Measurements from ENCODE around the gene SIM2.

Gene SIM2

GRCh38 chr21:36709868-36710728, 11.2 kb downstream of the SIM2 start:
- no peak for TF ChIP-seq FOXP2 (optimal IDR thresholded peaks at IDR 0.05; ENCODE audit: borderline replicate concordance, extremely low read depth, extremely low read length, insufficient read depth)
- no peak for TF ChIP-seq REST (IDR thresholded peaks at IDR 0.05; ENCODE audit: insufficient read depth in 1 of 2, low read depth in 2 of 2, low read length in 2 of 2)

GRCh38 chr21:36710729-36711048, 11.8 kb downstream of the SIM2 start:
- TF ChIP-seq SIN3A (IDR thresholded peaks at IDR 0.05; ENCODE audit: borderline replicate concordance, insufficient read depth, low read length) (no peak), REST (IDR thresholded peaks at IDR 0.05; ENCODE audit: insufficient read depth in 1 of 2, low read depth in 2 of 2, low read length in 2 of 2) (no peak), TAF1 (IDR thresholded peaks at IDR 0.05; ENCODE audit: borderline replicate concordance, insufficient read depth, low read length) (no peak), POLR2AphosphoS5 (IDR thresholded peaks at IDR 0.05; ENCODE audit: low read depth, low read length) (no peak), FOXP2 (optimal IDR thresholded peaks at IDR 0.05; ENCODE audit: borderline replicate concordance, extremely low read depth, extremely low read length, insufficient read depth) (no peak)

- TF ChIP-seq TAF1 (IDR thresholded peaks at IDR 0.05; ENCODE audit: borderline replicate concordance, insufficient read depth, low read length) (no peak), SIN3A (IDR thresholded peaks at IDR 0.05; ENCODE audit: borderline replicate concordance, insufficient read depth, low read length) (no peak), FOXP2 (optimal IDR thresholded peaks at IDR 0.05; ENCODE audit: borderline replicate concordance, extremely low read depth, extremely low read length, insufficient read depth) (no peak), POLR2AphosphoS5 (IDR thresholded peaks at IDR 0.05; ENCODE audit: low read depth, low read length) (no peak), REST (IDR thresholded peaks at IDR 0.05; ENCODE audit: insufficient read depth in 1 of 2, low read depth in 2 of 2, low read length in 2 of 2) (no peak)
Observed at GRCh38 chr21:36713746-36714145, 14.8 kb downstream of the SIM2 start.

DNA sequence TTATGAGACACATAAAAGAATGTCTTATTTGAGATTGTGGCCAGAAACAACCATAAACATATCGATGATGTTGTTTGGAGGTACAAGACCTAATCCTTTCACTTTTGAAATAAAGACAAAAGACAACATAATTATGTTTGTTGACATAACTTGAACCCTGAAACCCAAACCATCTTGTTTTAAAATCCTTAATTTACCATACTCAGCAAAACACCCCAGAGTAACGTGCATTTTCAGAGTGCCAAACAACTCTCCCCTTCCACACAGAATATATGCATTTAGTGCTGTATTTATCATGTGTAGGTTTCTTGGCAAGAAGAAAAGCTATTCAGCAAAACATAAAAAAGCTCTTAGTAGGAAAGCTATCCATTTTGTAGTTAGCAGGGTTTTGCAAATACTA, 17.5 kb downstream of the SIM2 start:
- TF ChIP-seq TAF1 (IDR thresholded peaks at IDR 0.05; ENCODE audit: borderline replicate concordance, insufficient read depth, low read length), result no peak
- TF ChIP-seq REST (IDR thresholded peaks at IDR 0.05; ENCODE audit: insufficient read depth in 1 of 2, low read depth in 2 of 2, low read length in 2 of 2), result no peak
- TF ChIP-seq FOXP2 (optimal IDR thresholded peaks at IDR 0.05; ENCODE audit: borderline replicate concordance, extremely low read depth, extremely low read length, insufficient read depth), result no peak
- no peak for TF ChIP-seq SIN3A (IDR thresholded peaks at IDR 0.05; ENCODE audit: borderline replicate concordance, insufficient read depth, low read length)
- no peak for TF ChIP-seq POLR2AphosphoS5 (IDR thresholded peaks at IDR 0.05; ENCODE audit: low read depth, low read length)

DNA sequence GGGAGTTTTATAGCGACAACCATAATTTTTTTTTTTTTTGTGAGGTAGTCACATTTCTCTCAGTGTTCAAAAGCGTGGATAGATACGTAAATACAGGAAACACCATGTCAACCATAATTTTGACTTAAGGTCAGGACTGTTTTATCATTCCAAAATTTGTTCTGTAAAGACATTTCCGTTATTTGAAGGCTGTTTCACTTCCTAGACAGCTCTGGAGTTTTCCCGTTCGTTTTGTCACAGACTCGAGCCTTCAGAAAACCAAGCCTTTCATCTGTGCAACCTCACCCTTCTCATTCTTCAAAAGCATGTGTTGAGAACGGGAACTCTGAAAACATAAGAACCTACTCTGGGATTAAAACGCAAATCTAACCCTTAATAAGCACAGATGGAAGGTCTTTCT, 17.9 kb downstream of the SIM2 start:
- TF ChIP-seq SIN3A (IDR thresholded peaks at IDR 0.05; ENCODE audit: borderline replicate concordance, insufficient read depth, low read length) (no peak), POLR2AphosphoS5 (IDR thresholded peaks at IDR 0.05; ENCODE audit: low read depth, low read length) (no peak), REST (IDR thresholded peaks at IDR 0.05; ENCODE audit: insufficient read depth in 1 of 2, low read depth in 2 of 2, low read length in 2 of 2) (no peak), TAF1 (IDR thresholded peaks at IDR 0.05; ENCODE audit: borderline replicate concordance, insufficient read depth, low read length) (no peak), FOXP2 (optimal IDR thresholded peaks at IDR 0.05; ENCODE audit: borderline replicate concordance, extremely low read depth, extremely low read length, insufficient read depth) (no peak)

All from PFSK-1 (cell line).